H9 (cell line): ENCODE measurements around the gene CDK5RAP1. TPM values are rescaled to one million over a fixed set of nuclear protein-coding genes. Genes with fewer than 3 reads are reported as not detected.
A peak's percentile ranks its signal among the peaks of the same experiment; 100 is the strongest.

ENCODE experiments used
- DNase-seq: peaks from one replicate; pipeline ENCODE4 v3.0.0-alpha.2; 2017
- H2AFZ ChIP-seq: one replicate; pipeline ENCODE4 v1.6.1; 2013; ENCODE audit warnings: mild to moderate bottlenecking, low read length, control low read depth, moderate library complexity
- H2AK5ac ChIP-seq: 2 replicates; pipeline ENCODE4 v1.6.1; 2013; ENCODE audit warnings: low read length, control low read depth, mixed read lengths; ENCODE audit not compliant: insufficient read length
- H2BK120ac ChIP-seq: one replicate; pipeline ENCODE4 v1.6.1; 2013; ENCODE audit warnings: low read depth, mild to moderate bottlenecking, low read length, control low read depth, inconsistent platforms; ENCODE audit not compliant: poor library complexity, severe bottlenecking
- H2BK12ac ChIP-seq: 2 replicates; pipeline ENCODE4 v1.6.1; 2013; ENCODE audit warnings: low read length, control low read depth, mixed read lengths, low read depth; ENCODE audit not compliant: insufficient read length
- H2BK15ac ChIP-seq: 2 replicates; pipeline ENCODE4 v1.6.1; 2013; ENCODE audit warnings: low read depth, low read length, control low read depth
- H2BK20ac ChIP-seq: one replicate; pipeline ENCODE4 v1.6.1; 2013; ENCODE audit warnings: low read depth, mild to moderate bottlenecking, low read length, control low read depth, inconsistent platforms; ENCODE audit not compliant: poor library complexity, severe bottlenecking
- H2BK5ac ChIP-seq: 2 replicates; pipeline ENCODE4 v1.6.1; 2013; ENCODE audit warnings: low read length, control low read depth, mixed read lengths; ENCODE audit not compliant: insufficient read length
- H3K14ac ChIP-seq: 2 replicates; pipeline ENCODE4 v1.6.1; 2013; ENCODE audit warnings: low read length, control low read depth; ENCODE audit not compliant: insufficient read depth
- H3K18ac ChIP-seq: 2 replicates; pipeline ENCODE4 v1.6.1; 2013; ENCODE audit warnings: low read depth, mild to moderate bottlenecking, mixed read lengths, low read length, control low read depth; ENCODE audit not compliant: insufficient read length
- H3K23ac ChIP-seq: 2 replicates; pipeline ENCODE4 v1.6.1; 2013; ENCODE audit warnings: low read length, control low read depth, mixed read lengths, low read depth; ENCODE audit not compliant: insufficient read length
- H3K23me2 ChIP-seq: 2 replicates; pipeline ENCODE4 v1.6.1; 2013; ENCODE audit warnings: low read depth, mild to moderate bottlenecking, mixed read lengths, low read length, control low read depth; ENCODE audit not compliant: insufficient read length, poor library complexity, severe bottlenecking
- H3K27ac ChIP-seq: 2 replicates; pipeline ENCODE4 v1.5.1; 2013; ENCODE audit warnings: low read length, control low read depth, mixed read lengths, low read depth; ENCODE audit not compliant: insufficient read length
- H3K27me3 ChIP-seq: 2 replicates; pipeline ENCODE4 v1.6.1; 2013; ENCODE audit warnings: low read length, control low read depth, inconsistent platforms; ENCODE audit not compliant: insufficient read depth
- H3K4ac ChIP-seq: 2 replicates; pipeline ENCODE4 v1.6.1; 2013; ENCODE audit warnings: low read depth, mild to moderate bottlenecking, control low read depth, inconsistent platforms, low read length, moderate library complexity
- H3K4me1 ChIP-seq: 2 replicates; pipeline ENCODE4 v1.6.1; 2013; ENCODE audit warnings: low read length, control low read depth, inconsistent platforms; ENCODE audit not compliant: insufficient read depth
- H3K4me2 ChIP-seq: 2 replicates; pipeline ENCODE4 v1.6.1; 2013; ENCODE audit warnings: low read length, control low read depth, mixed read lengths; ENCODE audit not compliant: insufficient read length, insufficient read depth
- H3K56ac ChIP-seq: 2 replicates; pipeline ENCODE4 v1.6.1; 2013; ENCODE audit warnings: low read depth, mild to moderate bottlenecking, mixed read lengths, low read length, control low read depth; ENCODE audit not compliant: insufficient read length
- H3K79me1 ChIP-seq: 2 replicates; pipeline ENCODE4 v1.6.1; 2013; ENCODE audit warnings: low read depth, mild to moderate bottlenecking, moderate library complexity, low read length, control low read depth, inconsistent platforms; ENCODE audit not compliant: insufficient read depth, poor library complexity, severe bottlenecking
- H3K79me2 ChIP-seq: 2 replicates; pipeline ENCODE4 v1.6.1; 2013; ENCODE audit warnings: low read length, control low read depth, inconsistent platforms; ENCODE audit not compliant: insufficient read depth
- H3K9ac ChIP-seq: 2 replicates; pipeline ENCODE4 v1.6.1; 2013; ENCODE audit warnings: low read length, control low read depth, mixed read lengths; ENCODE audit not compliant: insufficient read length; ENCODE audit errors: extremely low read depth
- H3K9me3 ChIP-seq: one replicate; pipeline ENCODE4 v1.6.1; 2013; ENCODE audit warnings: low read depth, low read length, inconsistent platforms; ENCODE audit not compliant: control insufficient read depth
- H3T11ph ChIP-seq: one replicate; pipeline ENCODE4 v1.6.1; 2013; ENCODE audit warnings: mild to moderate bottlenecking, low read length, control low read depth, inconsistent platforms
- H4K20me1 ChIP-seq: one replicate; pipeline ENCODE4 v1.6.1; 2013; ENCODE audit not compliant: control insufficient read depth, insufficient read length, insufficient read depth
- H4K5ac ChIP-seq: 2 replicates; pipeline ENCODE4 v1.6.1; 2013; ENCODE audit warnings: low read depth, mild to moderate bottlenecking, mixed read lengths, low read length, control low read depth; ENCODE audit not compliant: insufficient read length
- H4K8ac ChIP-seq: replicated peaks from 2 replicates; pipeline ENCODE4 v1.6.1; 2013; ENCODE audit warnings: low read length, control low read depth, mixed read lengths, low read depth; ENCODE audit not compliant: insufficient read length
- H4K91ac ChIP-seq: 2 replicates; pipeline ENCODE4 v1.6.1; 2013; ENCODE audit warnings: low read depth, mild to moderate bottlenecking, moderate library complexity, mixed read lengths, low read length, control low read depth; ENCODE audit not compliant: insufficient read length
- H3K27ac Mint-ChIP-seq, 3 experiments: 2 replicates in 2 of 3; 3 replicates in 1 of 3; pipeline ENCODE4 v1.8.0; 2020 to 2021; ENCODE audit warnings: mixed read lengths in 3 of 3, mild to moderate bottlenecking in 1 of 3, moderate library complexity in 1 of 3
- H3K27me3 Mint-ChIP-seq: 2 replicates; pipeline ENCODE4 v1.8.0; 2021; ENCODE audit warnings: low read depth, mild to moderate bottlenecking, moderate library complexity, mixed read lengths
- H3K36me3 Mint-ChIP-seq, 3 experiments: 2 replicates in 2 of 3; 3 replicates in 1 of 3; pipeline ENCODE4 v1.8.0; 2020 to 2021; ENCODE audit warnings: low read depth in 3 of 3, mixed read lengths in 3 of 3; ENCODE audit not compliant: insufficient read depth in 1 of 3
- H3K4me1 Mint-ChIP-seq, 2 experiments: 2 replicates each; pipeline ENCODE4 v1.8.0; 2020; ENCODE audit warnings: mixed read lengths in 2 of 2
- H3K4me3 Mint-ChIP-seq, 2 experiments: 2 replicates in 1 of 2; 3 replicates in 1 of 2; pipeline ENCODE4 v1.8.0; 2020 to 2021; ENCODE audit warnings: mild to moderate bottlenecking in 2 of 2, mixed read lengths in 2 of 2, moderate library complexity in 1 of 2
- H3K9me3 Mint-ChIP-seq, 2 experiments: 2 replicates in 1 of 2; 3 replicates in 1 of 2; pipeline ENCODE4 v1.8.0; 2020; ENCODE audit warnings: mild to moderate bottlenecking in 2 of 2, mixed read lengths in 2 of 2, moderate library complexity in 1 of 2
- WGBS: extraction: QIAGEN DNeasy Blood & Tissue Kit; methylation state at CpG from one replicate; pipeline ENCODE4 v1.1.7; 2013; ENCODE audit warnings: missing lambda C conversion rate, low lambda C conversion rate, mixed read lengths; ENCODE audit not compliant: insufficient read length; ENCODE audit errors: extremely low coverage; 5-methylcytosine and 5-hydroxymethylcytosine counted together
- total RNA-seq: library from RNA; stranded (reverse); gene quantifications from 2 replicates; pipeline ENCODE4 v1.2.1, GENCODE V29; 2021
- TF ChIP-seq, protein P1 (sequence below): fragments of 200-600 bp; sonication (generic); conservative IDR thresholded peaks from 3 replicates; pipeline ENCODE4 v1.8.0; 2021; ENCODE audit warnings: antibody characterized with exemption, mild to moderate bottlenecking

CDK5RAP1 gene
- total RNA-seq, 1 experiment from 2014 or later, result 66.4 TPM

DNA sequence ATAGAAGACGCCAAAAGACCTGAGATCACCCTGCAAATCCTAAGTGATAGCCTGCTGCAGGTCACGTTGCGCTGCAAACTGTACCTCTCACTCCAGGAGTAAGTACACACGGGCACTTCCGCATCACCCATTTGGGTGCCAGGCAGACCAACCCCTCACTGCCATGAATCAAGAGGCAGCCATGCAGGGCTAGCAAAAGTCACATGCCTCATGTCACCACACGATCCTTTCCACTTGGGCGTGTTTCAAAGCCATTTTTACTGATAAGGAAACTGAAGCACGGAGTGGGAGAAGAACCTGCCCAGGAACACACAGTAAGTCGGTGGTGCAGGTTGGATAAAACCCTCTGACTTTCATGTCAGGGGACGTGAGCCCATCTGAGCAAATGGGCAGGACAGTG, 81.3 kb downstream of the CDK5RAP1 start:
- H4K20me1 ChIP-seq, result no peaks in the 10 kb centered on the region
- H2BK120ac ChIP-seq, result no peak overlapping the region
- peak overlapping the region; percentile 24; the same call in 1 of the 2 replicates for H3K14ac ChIP-seq
- H3K27me3 Mint-ChIP-seq, result peaks cover 6% of the 10 kb centered on the region
- no peaks in the 10 kb centered on the region for H3K9me3 Mint-ChIP-seq
- H4K91ac ChIP-seq, result no peak overlapping the region
- TF ChIP-seq, protein P1, sequence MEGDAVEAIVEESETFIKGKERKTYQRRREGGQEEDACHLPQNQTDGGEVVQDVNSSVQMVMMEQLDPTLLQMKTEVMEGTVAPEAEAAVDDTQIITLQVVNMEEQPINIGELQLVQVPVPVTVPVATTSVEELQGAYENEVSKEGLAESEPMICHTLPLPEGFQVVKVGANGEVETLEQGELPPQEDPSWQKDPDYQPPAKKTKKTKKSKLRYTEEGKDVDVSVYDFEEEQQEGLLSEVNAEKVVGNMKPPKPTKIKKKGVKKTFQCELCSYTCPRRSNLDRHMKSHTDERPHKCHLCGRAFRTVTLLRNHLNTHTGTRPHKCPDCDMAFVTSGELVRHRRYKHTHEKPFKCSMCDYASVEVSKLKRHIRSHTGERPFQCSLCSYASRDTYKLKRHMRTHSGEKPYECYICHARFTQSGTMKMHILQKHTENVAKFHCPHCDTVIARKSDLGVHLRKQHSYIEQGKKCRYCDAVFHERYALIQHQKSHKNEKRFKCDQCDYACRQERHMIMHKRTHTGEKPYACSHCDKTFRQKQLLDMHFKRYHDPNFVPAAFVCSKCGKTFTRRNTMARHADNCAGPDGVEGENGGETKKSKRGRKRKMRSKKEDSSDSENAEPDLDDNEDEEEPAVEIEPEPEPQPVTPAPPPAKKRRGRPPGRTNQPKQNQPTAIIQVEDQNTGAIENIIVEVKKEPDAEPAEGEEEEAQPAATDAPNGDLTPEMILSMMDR, result no peak
- H2AK5ac ChIP-seq, result no peak overlapping the region
- no peaks in the 10 kb centered on the region for H3K27me3 ChIP-seq
- H3K4ac ChIP-seq, result no peak overlapping the region
- no peaks in the 10 kb centered on the region for H3K36me3 Mint-ChIP-seq
- H3K4me1 Mint-ChIP-seq, result no peaks in the 10 kb centered on the region
- no peaks in the 10 kb centered on the region for H3K9me3 ChIP-seq
- no peak overlapping the region for H2BK15ac ChIP-seq
- H2AFZ ChIP-seq, result no peak overlapping the region
- no peak overlapping the region for H3K4me3 Mint-ChIP-seq
- H3K23ac ChIP-seq, result no peak overlapping the region
- no peak for DNase-seq
- peak overlapping the region in 1 of 3 experiments; percentile 14; a peak in 3 of 7 replicates for H3K27ac Mint-ChIP-seq
- no peak overlapping the region for H3K56ac ChIP-seq
- no peaks in the 10 kb centered on the region for H3K4me1 ChIP-seq
- H4K8ac ChIP-seq, result no peak overlapping the region
- H3K23me2 ChIP-seq, result no peaks in the 10 kb centered on the region
- H3K4me2 ChIP-seq, result no peak overlapping the region
- H3K9ac ChIP-seq, result no peak overlapping the region
- H3K79me2 ChIP-seq, result no peaks in the 10 kb centered on the region
- H3T11ph ChIP-seq, result no peak overlapping the region
- no CpG with 5 or more reads among the region's 10 CpGs for WGBS
- H3K79me1 ChIP-seq, result no peaks in the 10 kb centered on the region
- H4K5ac ChIP-seq, result no peak overlapping the region
- no peak overlapping the region for H2BK12ac ChIP-seq
- no peak overlapping the region for H2BK5ac ChIP-seq
- H3K27ac ChIP-seq, result no peak overlapping the region
- no peak overlapping the region for H3K18ac ChIP-seq
- H2BK20ac ChIP-seq, result no peak overlapping the region
